ENCODE results near the gene SPOCK2. TPM values are rescaled to one million over a fixed set of nuclear protein-coding genes. Genes with fewer than 3 reads are reported as not detected.

The SPOCK2 gene
- total RNA-seq, 3 donors from 2014 or later: 3.1 to 12.3 (median 7.4) TPM

DNA sequence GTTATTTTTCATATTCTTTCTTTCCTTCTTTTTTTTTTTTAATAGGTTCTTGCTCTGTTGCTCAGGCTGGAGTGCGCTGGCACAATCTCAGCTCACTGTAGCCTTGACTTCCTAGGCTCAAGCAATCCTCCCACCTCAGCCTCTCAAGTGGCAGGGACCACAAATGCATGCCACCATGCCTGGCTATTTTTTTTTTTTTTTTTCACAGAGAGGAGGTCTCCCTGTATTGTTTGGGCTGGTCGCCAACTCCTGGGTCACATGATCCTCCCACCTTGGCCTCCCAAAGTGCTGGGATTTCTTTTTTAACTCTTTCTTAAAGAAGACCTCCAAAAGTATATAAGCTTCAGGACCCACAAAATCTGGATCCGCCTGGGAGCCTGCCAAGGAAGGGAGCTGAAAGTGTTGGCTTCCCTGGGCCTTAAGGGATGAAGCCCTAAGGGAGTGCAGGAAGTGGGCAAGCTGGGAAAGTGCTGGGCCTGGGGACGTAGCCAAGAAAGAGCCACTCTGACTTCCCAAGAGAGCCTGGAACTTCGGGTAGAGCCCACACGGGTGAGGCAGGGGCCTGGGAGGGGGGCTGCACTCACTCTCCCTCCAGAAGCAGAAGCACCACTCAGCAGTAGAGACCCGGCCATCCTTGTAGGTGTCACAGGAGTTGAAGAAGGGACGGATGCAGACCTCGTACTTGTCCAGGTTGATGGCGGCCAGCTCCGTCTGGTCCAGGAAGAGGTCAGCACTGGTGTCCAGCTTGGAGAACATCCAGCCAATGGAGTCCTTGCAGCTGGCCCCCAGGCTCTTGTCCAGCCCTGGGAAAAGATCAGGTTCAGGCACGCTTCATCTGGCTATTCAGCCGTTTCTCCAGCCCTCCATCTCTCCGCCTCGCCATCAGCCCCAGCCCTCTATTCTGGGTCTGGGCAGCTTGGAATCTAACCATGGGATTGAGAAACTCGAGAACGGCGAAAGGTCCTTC is 21.8 kb downstream of the SPOCK2 start:
- ATAC-seq (no peak), DNase-seq (peak in 1 of 3 donors; percentile 32)
- H3K4me1 ChIP-seq (ENCODE audit: low read depth): no peaks in the 10 kb centered on the region
- H3K4me3 ChIP-seq: no peak overlapping the region
- H3K9me3 ChIP-seq: no peaks in the 10 kb centered on the region
- no peaks in the 10 kb centered on the region for H3K36me3 ChIP-seq (ENCODE audit: low read depth)
- intact Hi-C loops (cut with DNase I, micrococcal nuclease): no loop called here
- TF ChIP-seq, protein P1, sequence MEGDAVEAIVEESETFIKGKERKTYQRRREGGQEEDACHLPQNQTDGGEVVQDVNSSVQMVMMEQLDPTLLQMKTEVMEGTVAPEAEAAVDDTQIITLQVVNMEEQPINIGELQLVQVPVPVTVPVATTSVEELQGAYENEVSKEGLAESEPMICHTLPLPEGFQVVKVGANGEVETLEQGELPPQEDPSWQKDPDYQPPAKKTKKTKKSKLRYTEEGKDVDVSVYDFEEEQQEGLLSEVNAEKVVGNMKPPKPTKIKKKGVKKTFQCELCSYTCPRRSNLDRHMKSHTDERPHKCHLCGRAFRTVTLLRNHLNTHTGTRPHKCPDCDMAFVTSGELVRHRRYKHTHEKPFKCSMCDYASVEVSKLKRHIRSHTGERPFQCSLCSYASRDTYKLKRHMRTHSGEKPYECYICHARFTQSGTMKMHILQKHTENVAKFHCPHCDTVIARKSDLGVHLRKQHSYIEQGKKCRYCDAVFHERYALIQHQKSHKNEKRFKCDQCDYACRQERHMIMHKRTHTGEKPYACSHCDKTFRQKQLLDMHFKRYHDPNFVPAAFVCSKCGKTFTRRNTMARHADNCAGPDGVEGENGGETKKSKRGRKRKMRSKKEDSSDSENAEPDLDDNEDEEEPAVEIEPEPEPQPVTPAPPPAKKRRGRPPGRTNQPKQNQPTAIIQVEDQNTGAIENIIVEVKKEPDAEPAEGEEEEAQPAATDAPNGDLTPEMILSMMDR (IDR thresholded peaks at IDR 0.05): no peak

DNA sequence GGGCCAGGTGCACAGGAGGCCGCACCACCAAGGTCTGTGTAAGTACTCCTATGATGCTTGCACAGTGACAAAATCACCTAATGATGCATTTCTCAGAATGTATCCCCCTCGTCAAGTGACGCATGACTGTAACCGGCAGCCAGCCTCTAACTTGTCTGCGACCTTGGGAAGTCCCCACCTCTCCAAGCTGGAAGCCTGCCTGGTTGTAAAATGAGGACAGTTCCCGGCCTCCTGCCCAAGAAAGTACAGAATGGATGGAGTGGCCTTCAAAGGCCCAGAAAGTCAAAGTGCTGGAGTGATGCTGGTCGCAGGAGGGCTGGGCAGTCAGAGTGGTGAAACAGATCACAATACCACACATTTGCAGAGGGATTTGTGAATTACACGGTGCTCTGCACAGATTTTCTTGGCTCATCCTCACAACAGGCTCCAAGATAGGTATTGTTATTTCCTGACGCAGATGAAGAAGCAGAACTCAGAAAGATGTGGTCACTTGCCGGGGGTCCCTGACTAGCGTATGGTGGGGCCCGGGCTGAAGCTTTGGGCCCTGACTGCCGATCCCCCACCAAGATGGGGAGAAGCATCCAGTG is 22.8 kb downstream of the SPOCK2 start:
- Histone ChIP-seq H3K36me3 (ENCODE audit: low read depth) (no peaks in the 10 kb centered on the region), H3K9me3 (no peaks in the 10 kb centered on the region), H3K4me1 (ENCODE audit: low read depth) (no peaks in the 10 kb centered on the region), H3K4me3 (no peak overlapping the region)
- ATAC-seq (peak; percentile 8), DNase-seq (peak in 1 of 3 donors; percentile 42)
- intact Hi-C loops (cut with DNase I, micrococcal nuclease): no loop called here
- TF ChIP-seq, protein P1 (IDR thresholded peaks at IDR 0.05): no peak

DNA sequence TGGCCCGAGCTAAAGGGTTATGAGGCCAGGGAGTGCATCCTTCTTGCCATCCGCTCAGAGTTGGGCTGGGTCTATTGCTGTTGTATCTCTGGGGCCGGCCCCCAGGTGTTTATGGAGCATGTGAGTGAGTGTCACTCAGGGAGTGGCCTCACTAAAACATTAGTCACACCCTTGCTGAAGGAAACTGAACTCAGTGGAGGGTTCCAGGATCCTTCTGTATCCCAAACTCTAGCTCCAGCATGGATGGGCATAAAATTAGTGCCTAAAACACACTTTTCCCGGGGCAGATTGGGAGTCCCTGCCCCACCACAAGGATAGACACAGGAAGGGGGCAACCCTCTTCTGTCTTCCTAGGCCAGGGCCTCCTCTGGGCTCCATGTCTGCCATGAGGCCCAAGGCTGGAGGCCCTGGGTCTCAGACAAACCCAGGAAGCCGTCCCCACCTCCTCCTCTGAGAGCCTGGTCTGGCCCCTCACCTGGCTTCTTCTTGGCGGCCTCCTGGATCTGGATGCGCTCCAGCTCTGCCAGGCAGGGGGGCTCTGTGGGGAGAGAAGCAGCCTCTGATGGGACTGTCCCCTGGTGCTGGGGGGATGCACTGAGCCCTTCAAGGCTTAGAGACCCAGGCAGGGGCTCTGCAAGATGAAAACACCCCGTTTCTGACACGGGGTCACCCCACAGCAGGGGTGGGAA is 24.5 kb downstream of the SPOCK2 start:
- DNase-seq: peak; percentile 69 to 83 (median 75)
- Histone ChIP-seq H3K36me3 (ENCODE audit: low read depth) (no peaks in the 10 kb centered on the region), H3K4me1 (ENCODE audit: low read depth) (no peaks in the 10 kb centered on the region), H3K9me3 (no peaks in the 10 kb centered on the region), H3K4me3 (no peak overlapping the region)
- ATAC-seq: peak; percentile 94
- intact Hi-C loops (cut with DNase I, micrococcal nuclease): no loop called here
- TF ChIP-seq, protein P1 (IDR thresholded peaks at IDR 0.05): no peak

DNA sequence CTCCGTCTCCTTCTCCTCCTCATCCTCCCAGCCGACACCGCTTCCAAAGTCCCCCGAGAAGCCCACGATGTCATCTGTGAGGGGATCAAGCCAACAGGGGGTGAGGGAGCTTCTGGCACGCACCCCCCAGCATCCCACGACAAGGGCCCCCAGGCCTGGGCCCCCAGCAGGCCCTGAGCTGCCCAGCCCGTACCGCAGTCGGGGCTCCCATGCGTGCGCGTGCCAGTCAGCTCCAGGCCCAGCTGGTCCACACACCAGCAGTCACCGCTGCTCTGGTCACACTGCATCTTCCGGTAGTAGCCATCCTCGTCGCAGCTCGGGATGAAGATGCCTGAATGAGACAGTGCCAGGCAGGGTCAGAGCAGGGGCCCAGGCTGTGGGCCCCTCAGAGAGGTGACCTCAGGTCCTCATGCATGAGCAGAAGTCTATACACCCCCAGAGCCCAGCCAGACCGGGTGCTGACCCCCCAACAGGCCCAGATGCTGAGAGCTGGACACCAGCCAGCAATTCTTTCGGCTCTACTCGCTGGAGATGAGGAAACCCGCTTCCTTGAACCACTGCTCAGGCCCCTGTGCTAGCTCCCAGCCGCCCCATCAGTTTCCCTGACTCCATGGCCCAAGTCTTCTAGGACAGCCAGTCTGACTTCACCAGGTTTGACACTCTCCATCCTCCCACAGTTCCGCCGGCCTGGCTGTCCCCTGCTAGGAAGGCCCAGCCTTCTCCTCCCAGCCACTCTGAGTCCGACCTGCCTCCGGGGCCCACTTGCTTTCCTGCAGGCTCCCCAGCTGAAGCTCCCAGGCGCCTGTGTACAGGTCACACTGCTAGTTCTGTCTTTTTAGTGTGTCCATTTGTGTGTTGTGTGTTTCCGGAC is 25.3 kb downstream of the SPOCK2 start:
- ATAC-seq (no peak), DNase-seq (no peak)
- TF ChIP-seq, protein P1 (IDR thresholded peaks at IDR 0.05): no peak
- Histone ChIP-seq H3K4me3 (no peak overlapping the region), H3K36me3 (ENCODE audit: low read depth) (no peaks in the 10 kb centered on the region), H3K9me3 (no peaks in the 10 kb centered on the region), H3K4me1 (ENCODE audit: low read depth) (no peaks in the 10 kb centered on the region)
- intact Hi-C loops (cut with DNase I, micrococcal nuclease): no loop called here

DNA sequence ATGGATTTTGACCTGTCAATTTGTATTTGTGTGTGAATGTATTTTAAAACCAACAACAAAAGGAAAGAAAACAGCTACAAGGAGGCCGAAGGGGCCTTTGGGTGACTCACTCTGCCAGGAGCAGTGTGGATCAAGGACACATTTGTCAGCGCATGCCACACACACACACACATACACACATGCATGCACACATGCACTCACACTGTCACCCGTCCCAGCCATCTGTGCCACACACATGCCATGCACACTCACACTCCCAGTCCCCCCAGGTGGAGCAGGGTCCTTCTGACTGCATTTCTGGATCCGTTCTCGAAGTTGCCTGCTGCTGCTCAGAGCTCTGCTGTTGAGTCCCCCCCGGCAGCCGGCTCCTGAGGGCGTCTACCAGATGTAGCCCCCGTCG is 26.0 kb downstream of the SPOCK2 start:
- ATAC-seq (no peak), DNase-seq (no peak)
- intact Hi-C loops (cut with DNase I, micrococcal nuclease): no loop called here
- no peaks in the 10 kb centered on the region for H3K9me3 ChIP-seq
- H3K4me3 ChIP-seq: no peak overlapping the region
- no peaks in the 10 kb centered on the region for H3K4me1 ChIP-seq (ENCODE audit: low read depth)
- H3K36me3 ChIP-seq (ENCODE audit: low read depth): no peaks in the 10 kb centered on the region
- TF ChIP-seq, protein P1 (IDR thresholded peaks at IDR 0.05): no peak
